ENCODE results near the gene TBC1D17.
A peak's percentile ranks its signal among the peaks of the same experiment; 100 is the strongest.

The TBC1D17 gene

DNA sequence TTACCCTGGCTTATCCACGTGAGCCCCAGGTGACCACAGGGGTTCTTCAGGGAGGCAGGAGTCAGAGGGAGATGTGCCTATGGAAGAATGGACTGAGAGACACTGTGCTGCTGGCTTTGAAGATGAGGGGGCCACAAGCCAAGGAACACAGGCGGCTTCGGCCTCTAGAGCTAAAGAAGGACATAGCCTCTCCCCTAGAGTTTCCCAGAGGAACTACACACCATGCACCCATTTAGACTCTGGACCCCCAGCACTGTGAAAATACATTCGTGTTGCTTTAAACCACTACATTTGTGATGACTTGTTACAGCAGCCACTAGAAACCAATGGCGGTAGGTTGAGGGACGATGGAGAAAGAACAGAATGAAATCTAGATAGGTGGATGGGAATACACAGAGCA, 37.8 kb downstream of the TBC1D17 start:
- H3K4me1 ChIP-seq (ENCODE audit: insufficient read depth, low read length, poor library complexity, severe bottlenecking) = peaks cover 6% of the 10 kb centered on the region
- TF ChIP-seq EZH2phosphoT487 (IDR thresholded peaks at IDR 0.05; ENCODE audit: borderline replicate concordance) = no peak
- TF ChIP-seq, protein P1, sequence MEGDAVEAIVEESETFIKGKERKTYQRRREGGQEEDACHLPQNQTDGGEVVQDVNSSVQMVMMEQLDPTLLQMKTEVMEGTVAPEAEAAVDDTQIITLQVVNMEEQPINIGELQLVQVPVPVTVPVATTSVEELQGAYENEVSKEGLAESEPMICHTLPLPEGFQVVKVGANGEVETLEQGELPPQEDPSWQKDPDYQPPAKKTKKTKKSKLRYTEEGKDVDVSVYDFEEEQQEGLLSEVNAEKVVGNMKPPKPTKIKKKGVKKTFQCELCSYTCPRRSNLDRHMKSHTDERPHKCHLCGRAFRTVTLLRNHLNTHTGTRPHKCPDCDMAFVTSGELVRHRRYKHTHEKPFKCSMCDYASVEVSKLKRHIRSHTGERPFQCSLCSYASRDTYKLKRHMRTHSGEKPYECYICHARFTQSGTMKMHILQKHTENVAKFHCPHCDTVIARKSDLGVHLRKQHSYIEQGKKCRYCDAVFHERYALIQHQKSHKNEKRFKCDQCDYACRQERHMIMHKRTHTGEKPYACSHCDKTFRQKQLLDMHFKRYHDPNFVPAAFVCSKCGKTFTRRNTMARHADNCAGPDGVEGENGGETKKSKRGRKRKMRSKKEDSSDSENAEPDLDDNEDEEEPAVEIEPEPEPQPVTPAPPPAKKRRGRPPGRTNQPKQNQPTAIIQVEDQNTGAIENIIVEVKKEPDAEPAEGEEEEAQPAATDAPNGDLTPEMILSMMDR (conservative IDR thresholded peaks at IDR 0.05; ENCODE audit: low read length) = peak; percentile 38; the same call in 1 of the 2 replicates
- H3F3A ChIP-seq (ENCODE audit: low read depth) = no peaks in the 10 kb centered on the region
- H3K36me3 ChIP-seq (ENCODE audit: insufficient read depth, low read length) = peaks cover 73% of the 10 kb centered on the region; the same call in 1 of the 2 replicates
- no peak overlapping the region for H2AFZ ChIP-seq (ENCODE audit: low read length)
- H3K27me3 ChIP-seq (ENCODE audit: insufficient read depth, low read length, poor library complexity, severe bottlenecking) = no peaks in the 10 kb centered on the region
- peaks cover 92% of the 10 kb centered on the region for H3K79me2 ChIP-seq (ENCODE audit: insufficient read depth, low read length)
- H3K4me2 ChIP-seq (ENCODE audit: low read depth, low read length, poor library complexity, severe bottlenecking) = no peak overlapping the region
- H3K9me3 ChIP-seq (ENCODE audit: insufficient read depth, low read depth, low read length) = no peaks in the 10 kb centered on the region
- peaks cover 87% of the 10 kb centered on the region for H4K20me1 ChIP-seq (ENCODE audit: insufficient read depth, low read length, poor library complexity, severe bottlenecking)
- H3K9ac ChIP-seq (ENCODE audit: low read depth, low read length, poor library complexity, severe bottlenecking) = no peak overlapping the region
- no peaks in the 10 kb centered on the region for H3K9me2 ChIP-seq (replicated peaks; ENCODE audit: low read depth, low read length)
- no peak overlapping the region for H3K4me3 ChIP-seq (ENCODE audit: low read length, poor library complexity, severe bottlenecking)

DNA sequence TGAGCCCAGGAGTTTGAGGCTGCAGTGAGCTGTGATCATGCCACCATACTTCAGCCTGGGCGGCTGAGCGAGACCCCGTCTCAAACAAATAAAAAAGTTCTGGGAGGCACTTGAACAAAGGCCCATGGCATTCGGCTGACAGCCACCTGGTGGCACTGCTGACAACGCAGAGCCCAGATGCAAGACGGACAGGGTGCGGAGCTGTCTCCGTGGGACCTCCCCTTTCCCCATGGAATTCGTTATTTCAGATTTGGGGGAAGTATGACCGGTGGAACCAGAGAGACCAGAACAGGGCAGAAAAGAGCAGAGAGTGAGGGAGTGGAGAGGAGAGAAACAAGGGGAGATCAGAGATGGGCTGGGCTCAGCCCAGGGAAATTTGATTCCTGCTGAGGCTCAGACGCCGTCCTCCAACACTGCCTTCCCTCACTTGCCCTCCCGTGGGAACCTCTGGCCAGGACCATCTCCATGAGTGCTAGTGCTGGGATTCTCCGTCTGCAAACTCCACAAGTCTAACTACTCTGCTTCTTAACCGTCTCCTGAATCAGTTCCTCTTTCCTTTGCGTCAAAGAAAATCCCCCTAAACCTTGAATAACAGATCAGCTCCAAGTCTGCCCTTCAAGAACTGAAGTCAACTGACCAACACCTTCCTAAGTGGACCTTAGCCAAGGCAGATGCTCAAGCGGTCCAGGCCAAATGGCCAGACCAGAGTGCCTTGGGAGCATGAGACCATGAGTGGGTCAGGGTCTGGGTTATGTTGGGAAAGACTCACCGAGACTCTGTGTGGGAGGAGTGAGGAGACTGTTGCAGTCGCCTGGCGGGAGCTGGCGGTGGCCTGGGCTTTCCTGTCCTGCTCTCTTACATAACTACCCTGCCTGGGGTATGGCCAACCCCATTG, 39.6 kb downstream of the TBC1D17 start:
- peaks cover 16% of the 10 kb centered on the region for H3K4me1 ChIP-seq (ENCODE audit: insufficient read depth, low read length, poor library complexity, severe bottlenecking)
- H3K36me3 ChIP-seq (ENCODE audit: insufficient read depth, low read length) = peaks cover 62% of the 10 kb centered on the region; the same call in 1 of the 2 replicates
- no peak overlapping the region for H3K4me2 ChIP-seq (ENCODE audit: low read depth, low read length, poor library complexity, severe bottlenecking)
- H3K27me3 ChIP-seq (ENCODE audit: insufficient read depth, low read length, poor library complexity, severe bottlenecking) = no peaks in the 10 kb centered on the region
- H3K9me3 ChIP-seq (ENCODE audit: insufficient read depth, low read depth, low read length) = no peaks in the 10 kb centered on the region
- H3K79me2 ChIP-seq (ENCODE audit: insufficient read depth, low read length) = peaks cover 97% of the 10 kb centered on the region
- no peaks in the 10 kb centered on the region for H3F3A ChIP-seq (ENCODE audit: low read depth)
- H4K20me1 ChIP-seq (ENCODE audit: insufficient read depth, low read length, poor library complexity, severe bottlenecking) = peaks cover 87% of the 10 kb centered on the region
- no peak overlapping the region for H3K9ac ChIP-seq (ENCODE audit: low read depth, low read length, poor library complexity, severe bottlenecking)
- no peaks in the 10 kb centered on the region for H3K9me2 ChIP-seq (replicated peaks; ENCODE audit: low read depth, low read length)
- TF ChIP-seq EZH2phosphoT487 (IDR thresholded peaks at IDR 0.05; ENCODE audit: borderline replicate concordance) = no peak
- TF ChIP-seq, protein P1 (conservative IDR thresholded peaks at IDR 0.05; ENCODE audit: low read length) = peak; percentile 41
- no peak overlapping the region for H3K4me3 ChIP-seq (ENCODE audit: low read length, poor library complexity, severe bottlenecking)
- no peak overlapping the region for H2AFZ ChIP-seq (ENCODE audit: low read length)

DNA sequence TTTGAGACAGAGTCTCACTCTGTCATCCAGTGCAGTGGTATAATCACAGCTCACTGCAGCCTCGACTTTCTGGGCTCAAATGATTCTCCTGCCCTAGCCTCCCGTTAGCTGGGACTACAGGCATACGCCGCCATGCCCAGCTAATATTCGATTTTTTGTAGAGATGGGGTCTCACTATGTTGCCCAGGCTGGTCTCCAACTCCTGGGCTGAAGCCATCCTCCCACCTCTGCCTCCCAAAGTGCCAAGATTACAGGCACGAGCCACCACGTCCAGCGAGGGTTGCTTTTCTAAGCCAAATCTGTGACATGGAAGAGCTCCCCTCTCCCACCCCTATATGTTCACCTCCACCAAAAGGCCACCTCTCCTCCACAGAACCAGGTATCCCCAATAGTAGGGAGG, 40.6 kb downstream of the TBC1D17 start:
- Histone ChIP-seq H2AFZ (ENCODE audit: low read length) (no peak overlapping the region), H3F3A (ENCODE audit: low read depth) (no peaks in the 10 kb centered on the region), H3K9me3 (ENCODE audit: insufficient read depth, low read depth, low read length) (no peaks in the 10 kb centered on the region), H3K9ac (ENCODE audit: low read depth, low read length, poor library complexity, severe bottlenecking) (no peak overlapping the region), H3K36me3 (ENCODE audit: insufficient read depth, low read length) (peaks cover 64% of the 10 kb centered on the region; the same call in 1 of the 2 replicates), H3K9me2 (replicated peaks; ENCODE audit: low read depth, low read length) (no peaks in the 10 kb centered on the region), H3K4me3 (ENCODE audit: low read length, poor library complexity, severe bottlenecking) (no peak overlapping the region), H3K79me2 (ENCODE audit: insufficient read depth, low read length) (peaks cover 97% of the 10 kb centered on the region), H3K27me3 (ENCODE audit: insufficient read depth, low read length, poor library complexity, severe bottlenecking) (no peaks in the 10 kb centered on the region), H4K20me1 (ENCODE audit: insufficient read depth, low read length, poor library complexity, severe bottlenecking) (peaks cover 90% of the 10 kb centered on the region), H3K4me1 (ENCODE audit: insufficient read depth, low read length, poor library complexity, severe bottlenecking) (peaks cover 21% of the 10 kb centered on the region), H3K4me2 (ENCODE audit: low read depth, low read length, poor library complexity, severe bottlenecking) (no peak overlapping the region)
- TF ChIP-seq, protein P1 (conservative IDR thresholded peaks at IDR 0.05; ENCODE audit: low read length) = no peak
- no peak for TF ChIP-seq EZH2phosphoT487 (IDR thresholded peaks at IDR 0.05; ENCODE audit: borderline replicate concordance)

All from Loucy (cell line).